Breast epithelium (tissue), 4 donors: ENCODE results near the gene ACP3. TPM values are rescaled to one million over a fixed set of nuclear protein-coding genes. Genes with fewer than 3 reads are reported as not detected.

Source experiments
- DNase-seq, 2 donors: peaks; one replicate each; pipeline ENCODE4 v3.0.0-alpha.2; 2019; ENCODE audit warnings: low spot score in 2 of 2
- H3K27ac ChIP-seq, 2 donors: fragments of 200-600 bp; sonication (generic) in 1 of 2; one replicate each; pipeline ENCODE4 v1.5.1; 2016 to 2019; ENCODE audit warnings: mild to moderate bottlenecking in 1 of 2
- H3K27me3 ChIP-seq, 2 donors: fragments of 200-600 bp; sonication (generic) in 1 of 2; one replicate each; pipeline versions ENCODE4 v1.5.1 to v1.6.0; 2017 to 2019; ENCODE audit warnings: control low read depth in 1 of 2, mild to moderate bottlenecking in 1 of 2
- H3K36me3 ChIP-seq: fragments of 200-600 bp; one replicate; pipeline ENCODE4 v1.5.1; 2019
- H3K4me1 ChIP-seq, 2 donors: fragments of 200-600 bp; sonication (generic); one replicate each; pipeline ENCODE4 v1.5.1; 2016 to 2019; ENCODE audit warnings: control low read depth in 1 of 2
- H3K4me3 ChIP-seq, 3 donors: fragments of 200-600 bp; sonication (generic); 1 replicate in 2 of 3; 2 replicates in 1 of 3; pipeline ENCODE4 v1.5.1; 2016 to 2019; ENCODE audit warnings: mild to moderate bottlenecking in 3 of 3, moderate library complexity in 2 of 3
- H3K9me3 ChIP-seq, 2 donors: fragments of 200-600 bp; sonication (generic) in 1 of 2; one replicate each; pipeline ENCODE4 v1.5.1; 2016 to 2019; ENCODE audit warnings: control low read depth in 1 of 2
- POLR2A ChIP-seq: fragments of 450-650 bp; IDR thresholded peaks from one replicate; pipeline ENCODE4 v1.6.1; 2016; ENCODE audit warnings: antibody characterized with exemption, mild to moderate bottlenecking, moderate library complexity
- POLR2AphosphoS5 ChIP-seq, 3 donors: sonication (generic); formaldehyde crosslinking; IDR thresholded peaks; one replicate each; pipeline ENCODE4 v1.6.1; 2017; ENCODE audit warnings: antibody characterized with exemption in 3 of 3
- intact Hi-C: fragments of 100-400 bp; cut with DNase I; formaldehyde crosslinking; loops from one replicate; pipeline ENCODE4 v1.15.1; 2023; ENCODE audit warnings: low total_unique reads
- total RNA-seq, 3 donors: library from RNA; depleted of rRNA; stranded (reverse); fragments of >200 nt; gene quantifications; one replicate each; pipeline ENCODE4 v1.1.0, GENCODE V29; 2016
- TF ChIP-seq, protein P1 (sequence below), 3 donors: fragments of 450-650 bp; IDR thresholded peaks; one replicate each; pipeline ENCODE4 v1.5.1; 2016 to 2017; ENCODE audit warnings: antibody characterized with exemption in 3 of 3, mild to moderate bottlenecking in 3 of 3, moderate library complexity in 3 of 3

The ACP3 gene
- total RNA-seq, 3 donors from 2014 or later: 1.8 to 6.9 (median 6.7) TPM

DNA sequence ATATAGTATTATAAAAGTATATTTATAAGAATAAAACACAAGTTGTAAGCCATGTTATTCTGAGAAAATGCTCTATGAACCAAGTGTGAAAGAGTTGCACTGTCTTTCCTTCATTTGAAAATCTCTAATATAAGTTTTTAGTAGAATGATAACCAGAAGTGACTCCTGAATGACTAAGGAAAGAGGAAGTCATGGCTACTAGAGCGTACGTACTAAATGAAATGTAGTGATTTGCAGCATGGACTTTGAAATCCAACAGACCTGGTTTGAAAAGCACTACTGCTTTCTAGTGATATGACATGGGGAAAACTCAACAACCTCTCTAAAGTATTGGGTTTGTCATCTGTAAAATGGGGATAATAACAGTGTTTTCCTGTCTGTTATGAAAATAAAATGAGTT, 89.8 kb downstream of the ACP3 start:
- no peaks in the 10 kb centered on the region for H3K9me3 ChIP-seq
- intact Hi-C loops: no loop called here

More for the DNA sequence above, 89.8 kb downstream of the ACP3 start:
- no peak for DNase-seq
- Histone ChIP-seq H3K4me1 (no peaks in the 10 kb centered on the region), H3K36me3 (no peaks in the 10 kb centered on the region), H3K27me3 (no peaks in the 10 kb centered on the region), H3K27ac (no peak overlapping the region), H3K4me3 (no peak overlapping the region)
- TF ChIP-seq POLR2A (no peak), POLR2AphosphoS5 (IDR thresholded peaks at IDR 0.05) (no peak)
- TF ChIP-seq, protein P1, sequence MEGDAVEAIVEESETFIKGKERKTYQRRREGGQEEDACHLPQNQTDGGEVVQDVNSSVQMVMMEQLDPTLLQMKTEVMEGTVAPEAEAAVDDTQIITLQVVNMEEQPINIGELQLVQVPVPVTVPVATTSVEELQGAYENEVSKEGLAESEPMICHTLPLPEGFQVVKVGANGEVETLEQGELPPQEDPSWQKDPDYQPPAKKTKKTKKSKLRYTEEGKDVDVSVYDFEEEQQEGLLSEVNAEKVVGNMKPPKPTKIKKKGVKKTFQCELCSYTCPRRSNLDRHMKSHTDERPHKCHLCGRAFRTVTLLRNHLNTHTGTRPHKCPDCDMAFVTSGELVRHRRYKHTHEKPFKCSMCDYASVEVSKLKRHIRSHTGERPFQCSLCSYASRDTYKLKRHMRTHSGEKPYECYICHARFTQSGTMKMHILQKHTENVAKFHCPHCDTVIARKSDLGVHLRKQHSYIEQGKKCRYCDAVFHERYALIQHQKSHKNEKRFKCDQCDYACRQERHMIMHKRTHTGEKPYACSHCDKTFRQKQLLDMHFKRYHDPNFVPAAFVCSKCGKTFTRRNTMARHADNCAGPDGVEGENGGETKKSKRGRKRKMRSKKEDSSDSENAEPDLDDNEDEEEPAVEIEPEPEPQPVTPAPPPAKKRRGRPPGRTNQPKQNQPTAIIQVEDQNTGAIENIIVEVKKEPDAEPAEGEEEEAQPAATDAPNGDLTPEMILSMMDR (IDR thresholded peaks at IDR 0.05): no peak

Other genes with a start within 250 kb of the ACP3 start
- gene DNAJC13, start 100.1 kb downstream of the ACP3 start, total RNA-seq: 10 to 100 TPM; 42.0 to 56.5 (median 53.6) TPM